DMS153 treated with DMSO at 0.1 percent for 48 hours (cell line): ENCODE measurements around the gene SLC22A3.
"Not testable (repeated sequence)": the region's sequence is repeated elsewhere in the genome, so short reads cannot be mapped to it uniquely, and the experiment has no call there.

ENCODE experiments used
- DNase-seq: peaks from one replicate; lab custom pipeline; 2025; ENCODE audit not compliant: unreplicated experiment; lab: John Stamatoyannopoulos, UW

The SLC22A3 gene

GRCh38 chr6:160373601-160374000, 25.4 kb downstream of the SLC22A3 start:
- DNase-seq = not testable (repeated sequence)

GRCh38 chr6:160374836-160375560, 26.8 kb downstream of the SLC22A3 start:
- no peak for DNase-seq

- no peak for DNase-seq
Observed at GRCh38 chr6:160375561-160375949, 27.4 kb downstream of the SLC22A3 start.

- DNase-seq = no peak
Observed at GRCh38 chr6:160376445-160376844, 28.3 kb downstream of the SLC22A3 start.

GRCh38 chr6:160378218-160378617, 30.0 kb downstream of the SLC22A3 start:
- no peak for DNase-seq

GRCh38 chr6:160378882-160379281, 30.7 kb downstream of the SLC22A3 start:
- no peak for DNase-seq

- DNase-seq = no peak
Observed at GRCh38 chr6:160379466-160379865, 31.3 kb downstream of the SLC22A3 start.

- no peak for DNase-seq
Observed at GRCh38 chr6:160382946-160383345, 34.8 kb downstream of the SLC22A3 start.

GRCh38 chr6:160386869-160387530, 38.8 kb downstream of the SLC22A3 start:
- DNase-seq = no peak

GRCh38 chr6:160387916-160388643, 39.9 kb downstream of the SLC22A3 start:
- no peak for DNase-seq

- DNase-seq = no peak
Observed at GRCh38 chr6:160388922-160389321, 40.7 kb downstream of the SLC22A3 start.

GRCh38 chr6:160391419-160392116, 43.4 kb downstream of the SLC22A3 start:
- DNase-seq = no peak

GRCh38 chr6:160393442-160393841, 45.3 kb downstream of the SLC22A3 start:
- not testable (repeated sequence) for DNase-seq

GRCh38 chr6:160393891-160394653, 45.9 kb downstream of the SLC22A3 start:
- DNase-seq = no peak

- no peak for DNase-seq
Observed at GRCh38 chr6:160394654-160395035, 46.5 kb downstream of the SLC22A3 start.

GRCh38 chr6:160395187-160395586, 47.0 kb downstream of the SLC22A3 start:
- no peak for DNase-seq

GRCh38 chr6:160396292-160396691, 48.1 kb downstream of the SLC22A3 start:
- DNase-seq = no peak

GRCh38 chr6:160398674-160399271, 50.6 kb downstream of the SLC22A3 start:
- no peak for DNase-seq

- DNase-seq = no peak
Observed at GRCh38 chr6:160400446-160400845, 52.3 kb downstream of the SLC22A3 start.

GRCh38 chr6:160408528-160408927, 60.4 kb downstream of the SLC22A3 start:
- no peak for DNase-seq
